K562 (cell line): Measurements from ENCODE around the gene CREG2. TPM values are rescaled to one million over a fixed set of nuclear protein-coding genes. Genes with fewer than 3 reads are reported as not detected.

Experiments used
- ATF3 ChIP-seq, 2 experiments: fragments of 450-650 bp in 1 of 2; sonication (generic) in 1 of 2; formaldehyde crosslinking in 1 of 2; IDR thresholded peaks in 1 of 2; conservative IDR thresholded peaks in 1 of 2; 2 replicates each; pipeline versions ENCODE4 v1.6.1 to v1.8.1; 2016 to 2023; ENCODE audit warnings: mild to moderate bottlenecking in 2 of 2, moderate library complexity in 2 of 2, inconsistent platforms in 1 of 2, missing genetic modification reagents in 1 of 2
- REST ChIP-seq, 2 experiments: fragments of 450-650 bp; formaldehyde crosslinking in 1 of 2; IDR thresholded peaks; 2 replicates each; pipeline versions ENCODE4 v1.4.0 to v1.6.1; 2014 to 2020; ENCODE audit warnings: mild to moderate bottlenecking in 2 of 2, borderline replicate concordance in 1 of 2, low read depth in 1 of 2
- WHSC1 ChIP-seq: IDR thresholded peaks from one replicate; pipeline ENCODE4 v1.6.1; 2012; ENCODE audit warnings: low read length, control low read depth, inconsistent platforms
- ZNF121 ChIP-seq: sonication (generic); formaldehyde crosslinking; conservative IDR thresholded peaks from 2 replicates; pipeline ENCODE4 v1.8.0; 2022; ENCODE audit warnings: missing genetic modification reagents
- polyA plus RNA-seq, 8 experiments: library from polyadenylated mRNA; depleted of rRNA in 4 of 8; stranded (reverse) in 5 of 8; unstranded in 3 of 8; fragments of >200 nt; fragmentation: Nextera tagmentation in 2 of 8; fragmentation: Illumina TruSeq in 1 of 8; extraction: Ambion mirVana in 2 of 8; extraction: Trizol in 1 of 8; gene quantifications; 2 replicates each; pipeline versions ENCODE4 v1.2.1 to v1.2.3, GENCODE V29; 2011 to 2014; ENCODE audit warnings: inconsistent platforms in 1 of 8, missing spikeins in 1 of 8
- total RNA-seq, 7 experiments: library from RNA; depleted of rRNA in 6 of 7; stranded (reverse); fragments of >200 nt in 6 of 7; fragmentation: Illumina TruSeq in 2 of 7; extraction: Trizol in 2 of 7; gene quantifications; 2 replicates each; pipeline versions ENCODE4 v1.2.1 to v1.2.3, GENCODE V29; 2011 to 2021; ENCODE audit warnings: low replicate concordance in 1 of 7

The CREG2 gene
- total and polyA plus RNA-seq, 9 of the 15 experiments (the other 6 are each of a cell fraction or from before 2014, with no cell fraction given), result not detected

- TF ChIP-seq WHSC1, result no peak
- TF ChIP-seq ZNF121, result no peak
- TF ChIP-seq REST (IDR thresholded peaks at IDR 0.05; ENCODE audit: borderline replicate concordance), result no peak
- no peak for TF ChIP-seq REST (CRISPR knock-in tag; IDR thresholded peaks at IDR 0.05; ENCODE audit: low read depth)
- no peak for TF ChIP-seq ATF3 (IDR thresholded peaks at IDR 0.05)
- no peak for TF ChIP-seq ATF3 (CRISPR knock-in tag; conservative IDR thresholded peaks at IDR 0.05)
- TF ChIP-seq, all 486 proteins: peak for 0
Measured at GRCh38 chr2:101303688-101304087, 83.6 kb downstream of the CREG2 start (continued).
